ENCODE data around the gene NVL.

NVL gene

GRCh38 chr1:224287714-224288113 lies 42.3 kb downstream of the NVL start:
- DNase-seq: peak in 32 of 56 donors; percentile 2 to 69 (median 24)

GRCh38 chr1:224282140-224282539 lies 47.8 kb downstream of the NVL start:
- DNase-seq: no peak

- DNase-seq: no peak
Observed at GRCh38 chr1:224276771-224277487, 53.0 kb downstream of the NVL start.

- no peak for DNase-seq
Observed at GRCh38 chr1:224274970-224275626, 54.9 kb downstream of the NVL start.

GRCh38 chr1:224273641-224274040 lies 56.3 kb downstream of the NVL start:
- DNase-seq: no peak

- DNase-seq: no peak
Observed at GRCh38 chr1:224271106-224271505, 58.9 kb downstream of the NVL start.

- DNase-seq: no peak
Observed at GRCh38 chr1:224267925-224268324, 62.0 kb downstream of the NVL start.

GRCh38 chr1:224266915-224267856 lies 62.8 kb downstream of the NVL start:
- no peak for DNase-seq

- no peak for DNase-seq
Observed at GRCh38 chr1:224266105-224266914, 63.7 kb downstream of the NVL start.

- DNase-seq: no peak
Observed at GRCh38 chr1:224264321-224264720, 65.7 kb downstream of the NVL start.

GRCh38 chr1:224262373-224263054 lies 67.5 kb downstream of the NVL start:
- no peak for DNase-seq

- no peak for DNase-seq
Observed at GRCh38 chr1:224259986-224260385, 70.0 kb downstream of the NVL start.

GRCh38 chr1:224258351-224258750 lies 71.6 kb downstream of the NVL start:
- no peak for DNase-seq

GRCh38 chr1:224256640-224257039 lies 73.3 kb downstream of the NVL start:
- no peak for DNase-seq

- no peak for DNase-seq
Observed at GRCh38 chr1:224253721-224254120, 76.3 kb downstream of the NVL start.

GRCh38 chr1:224252479-224252878 lies 77.5 kb downstream of the NVL start:
- DNase-seq: no peak

GRCh38 chr1:224251741-224252146 lies 78.2 kb downstream of the NVL start:
- DNase-seq: no peak

- DNase-seq: peak in 26 of 56 donors; percentile 2 to 56 (median 12)
Observed at GRCh38 chr1:224245188-224245587, 84.8 kb downstream of the NVL start.

GRCh38 chr1:224238756-224239155 lies 91.2 kb downstream of the NVL start:
- DNase-seq: peak in 5 of 56 donors; percentile 1 to 15 (median 3)

GRCh38 chr1:224238212-224238611 lies 91.8 kb downstream of the NVL start:
- no peak for DNase-seq

Data from amygdala (tissue), 56 donors.